CD4-positive, alpha-beta T cell (primary cell): ENCODE results near the gene NXNL2. TPM values are rescaled to one million over a fixed set of nuclear protein-coding genes. Genes with fewer than 3 reads are reported as not detected.

Source experiments
- ATAC-seq: fragments of 200-7000 bp; cut with Tn5 transposase; one replicate; pipeline ENCODE4 v1.10.0; 2022; ENCODE audit warnings: mild to moderate bottlenecking; ENCODE audit not compliant: poor library complexity
- CTCF ChIA-PET: fragments of 350-600 bp; sonication (Branson Sonifier 250); formaldehyde crosslinking; loops from one replicate; lab custom pipeline; 2021; ENCODE audit warnings: antibody characterized with exemption, inconsistent platforms; lab: Charles Lee
- POLR2A ChIA-PET: fragments of 350-600 bp; sonication (Branson Sonifier 250); formaldehyde crosslinking; loops from one replicate; lab custom pipeline; 2021; ENCODE audit warnings: antibody characterized with exemption, inconsistent platforms; lab: Charles Lee
- DNase-seq, 14 experiments: peaks; one replicate each; pipeline ENCODE4 v3.0.0-alpha.2; 2013 to 2020; ENCODE audit warnings: mixed read lengths in 2 of 14
- H3K27ac ChIP-seq, 2 donors: one replicate each; pipeline versions ENCODE4 v1.5.1 to v1.7.0; 2013; ENCODE audit warnings: low read length in 2 of 2, low read depth in 1 of 2, mild to moderate bottlenecking in 1 of 2
- H3K27me3 ChIP-seq, 2 experiments: 1 replicate in 1 of 2; 2 replicates in 1 of 2; pipeline versions ENCODE4 v1.6.1 to v1.7.0; 2013; ENCODE audit warnings: low read length in 2 of 2, control low read depth in 1 of 2, mild to moderate bottlenecking in 1 of 2, moderate library complexity in 1 of 2; ENCODE audit not compliant: insufficient read depth in 2 of 2, control insufficient read depth in 1 of 2
- H3K36me3 ChIP-seq: one replicate; pipeline ENCODE4 v1.6.1; 2013; ENCODE audit warnings: low read length, control low read depth; ENCODE audit not compliant: insufficient read depth
- H3K4me1 ChIP-seq: one replicate; pipeline ENCODE4 v1.6.1; 2013; ENCODE audit warnings: low read length, control low read depth; ENCODE audit not compliant: insufficient read depth
- H3K4me3 ChIP-seq: one replicate; pipeline ENCODE4 v1.5.1; 2013; ENCODE audit warnings: mild to moderate bottlenecking, low read length, moderate library complexity
- H3K9me3 ChIP-seq, 2 experiments: 1 replicate in 1 of 2; 2 replicates in 1 of 2; pipeline versions ENCODE4 v1.6.1 to v1.7.0; 2013; ENCODE audit warnings: low read length in 2 of 2, mild to moderate bottlenecking in 2 of 2, control low read depth in 1 of 2, moderate library complexity in 1 of 2; ENCODE audit not compliant: control insufficient read depth in 1 of 2, insufficient read depth in 1 of 2
- H3K27ac Mint-ChIP-seq: one replicate; pipeline ENCODE4 v1.8.0; 2020; ENCODE audit warnings: mixed read lengths
- H3K27me3 Mint-ChIP-seq: one replicate; pipeline ENCODE4 v1.8.0; 2021; ENCODE audit warnings: mixed read lengths
- H3K36me3 Mint-ChIP-seq: one replicate; pipeline ENCODE4 v1.8.0; 2021; ENCODE audit warnings: low read depth, mixed read lengths
- H3K4me1 Mint-ChIP-seq: one replicate; pipeline ENCODE4 v1.8.0; 2021; ENCODE audit warnings: low read depth, mixed read lengths
- H3K4me3 Mint-ChIP-seq: one replicate; pipeline ENCODE4 v1.8.0; 2020; ENCODE audit warnings: mild to moderate bottlenecking, mixed read lengths
- H3K9me3 Mint-ChIP-seq: one replicate; pipeline ENCODE4 v1.8.0; 2020; ENCODE audit warnings: mixed read lengths
- intact Hi-C, 2 experiments: fragments of 100-400 bp; cut with DNase I in 1 of 2; cut with micrococcal nuclease in 1 of 2; formaldehyde crosslinking; loops; one replicate each; pipeline versions ENCODE4 v1.15.1 to v1.9.0; 2023 to 2025; cut with DNase I, micrococcal nuclease
- total RNA-seq, 174 experiments: library from RNA in 2 of 174; stranded (reverse) in 2 of 174; gene quantifications; one replicate each; pipeline ENCODE4 v1.2.3 and lab custom pipeline; 2021 to 2026
- TF ChIP-seq, protein P1 (sequence below): fragments of 200-600 bp; IDR thresholded peaks from one replicate; pipeline ENCODE4 v1.8.0; 2022; ENCODE audit warnings: antibody characterized with exemption, mild to moderate bottlenecking

NXNL2 gene
- total RNA-seq, 2 experiments from 2014 or later: not detected

- Histone ChIP-seq H3K36me3 (no peaks in the 10 kb centered on the region), H3K9me3 (no peaks in the 10 kb centered on the region), H3K4me1 (no peaks in the 10 kb centered on the region), H3K27me3 (peaks cover 0 to 2% of the 10 kb centered on the region in 2 experiments), H3K27ac (no peak overlapping the region), H3K4me3 (no peak overlapping the region)
- intact Hi-C loops: no loop called here
- CTCF ChIA-PET: no interaction called here
- no peaks in the 10 kb centered on the region for H3K4me1 Mint-ChIP-seq
- H3K27ac Mint-ChIP-seq: no peak overlapping the region
- TF ChIP-seq, protein P1, sequence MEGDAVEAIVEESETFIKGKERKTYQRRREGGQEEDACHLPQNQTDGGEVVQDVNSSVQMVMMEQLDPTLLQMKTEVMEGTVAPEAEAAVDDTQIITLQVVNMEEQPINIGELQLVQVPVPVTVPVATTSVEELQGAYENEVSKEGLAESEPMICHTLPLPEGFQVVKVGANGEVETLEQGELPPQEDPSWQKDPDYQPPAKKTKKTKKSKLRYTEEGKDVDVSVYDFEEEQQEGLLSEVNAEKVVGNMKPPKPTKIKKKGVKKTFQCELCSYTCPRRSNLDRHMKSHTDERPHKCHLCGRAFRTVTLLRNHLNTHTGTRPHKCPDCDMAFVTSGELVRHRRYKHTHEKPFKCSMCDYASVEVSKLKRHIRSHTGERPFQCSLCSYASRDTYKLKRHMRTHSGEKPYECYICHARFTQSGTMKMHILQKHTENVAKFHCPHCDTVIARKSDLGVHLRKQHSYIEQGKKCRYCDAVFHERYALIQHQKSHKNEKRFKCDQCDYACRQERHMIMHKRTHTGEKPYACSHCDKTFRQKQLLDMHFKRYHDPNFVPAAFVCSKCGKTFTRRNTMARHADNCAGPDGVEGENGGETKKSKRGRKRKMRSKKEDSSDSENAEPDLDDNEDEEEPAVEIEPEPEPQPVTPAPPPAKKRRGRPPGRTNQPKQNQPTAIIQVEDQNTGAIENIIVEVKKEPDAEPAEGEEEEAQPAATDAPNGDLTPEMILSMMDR: no peak
- no peaks in the 10 kb centered on the region for H3K9me3 Mint-ChIP-seq
- no peak for ATAC-seq
- POLR2A ChIA-PET: no interaction called here
- H3K27me3 Mint-ChIP-seq: peaks cover 19% of the 10 kb centered on the region
- H3K36me3 Mint-ChIP-seq: no peaks in the 10 kb centered on the region
- no peak overlapping the region for H3K4me3 Mint-ChIP-seq
- no peak for DNase-seq
These were observed 37.7 kb downstream of the NXNL2 start for GRCh38 chr9:88572684-88573083.

DNA sequence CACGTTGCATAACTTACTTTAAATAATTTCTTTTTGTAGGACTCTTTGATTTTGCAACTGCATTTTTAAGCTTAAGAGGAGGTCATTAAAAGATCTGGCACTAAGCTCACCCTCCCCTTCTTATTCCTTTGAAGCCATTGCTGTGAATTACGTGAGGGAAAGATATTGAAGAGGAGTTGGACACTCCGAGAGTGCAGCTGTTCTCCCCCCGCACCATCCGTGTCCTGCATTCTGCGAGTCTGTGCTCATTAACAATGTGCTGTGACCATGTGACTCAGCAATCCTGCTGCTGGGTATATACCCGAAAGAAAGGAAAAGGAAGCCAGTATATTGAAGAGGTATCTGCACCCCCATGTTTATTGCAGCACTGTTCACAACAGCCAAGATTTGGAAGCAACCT, 40.0 kb downstream of the NXNL2 start:
- Histone ChIP-seq H3K36me3 (no peaks in the 10 kb centered on the region), H3K9me3 (no peaks in the 10 kb centered on the region), H3K27ac (no peak overlapping the region), H3K27me3 (peaks cover 0 to 4% of the 10 kb centered on the region in 2 experiments), H3K4me1 (peaks cover 9% of the 10 kb centered on the region), H3K4me3 (no peak overlapping the region)
- CTCF ChIA-PET: no interaction called here
- H3K4me1 Mint-ChIP-seq: no peaks in the 10 kb centered on the region
- intact Hi-C loops: loop anchor here (5.0 kb wide), 3 partner anchors 468 to 1238 kb away; no protein-coding TSS in a partner anchor
- no peak overlapping the region for H3K27ac Mint-ChIP-seq
- TF ChIP-seq, protein P1: no peak
- H3K36me3 Mint-ChIP-seq: no peaks in the 10 kb centered on the region
- H3K9me3 Mint-ChIP-seq: no peaks in the 10 kb centered on the region
- no peak overlapping the region for H3K4me3 Mint-ChIP-seq
- POLR2A ChIA-PET: no interaction called here
- H3K27me3 Mint-ChIP-seq: peaks cover 19% of the 10 kb centered on the region
- DNase-seq (no peak), ATAC-seq (no peak)

DNA sequence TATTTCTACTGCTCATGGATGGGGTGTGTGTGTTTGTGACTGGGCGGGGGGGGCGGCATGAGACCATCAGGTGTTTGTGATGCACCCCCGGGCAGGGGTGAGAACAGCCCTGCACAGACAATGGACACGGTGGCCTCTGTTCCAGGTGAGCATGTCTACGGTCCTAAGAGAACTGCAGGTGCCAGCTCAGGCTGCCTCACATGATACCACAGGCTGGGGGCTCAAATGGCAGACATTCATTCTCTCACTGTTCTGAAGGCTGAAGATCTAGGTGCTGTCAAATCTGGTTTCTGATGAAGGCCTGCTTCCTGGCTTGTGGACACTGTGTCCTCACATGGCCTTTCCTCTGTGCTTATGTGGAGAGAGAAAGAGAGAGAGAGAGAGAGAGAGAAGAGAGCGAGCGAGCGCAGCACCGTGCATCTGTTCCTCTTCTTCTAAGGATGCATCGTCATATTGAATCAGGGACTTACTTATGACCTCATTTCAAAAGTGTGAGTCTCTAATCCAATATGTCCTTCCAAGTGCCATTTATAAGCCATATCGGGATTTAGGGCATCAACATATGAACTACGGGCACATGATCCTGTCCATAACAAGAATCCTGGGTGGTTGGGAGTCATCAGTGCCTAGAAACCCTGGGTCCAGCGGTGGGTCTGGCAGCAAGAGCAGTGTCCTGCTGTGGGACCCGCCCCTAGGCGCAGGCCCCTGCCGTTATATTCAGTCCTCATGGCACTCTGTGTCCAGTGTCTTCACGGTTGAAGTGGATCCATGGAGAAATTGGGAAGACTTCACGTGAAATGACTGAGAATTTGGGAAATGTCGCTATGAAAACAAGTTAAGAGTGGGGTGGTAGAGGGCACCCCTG, 42.5 kb downstream of the NXNL2 start:
- no peak overlapping the region for H3K4me3 ChIP-seq
- no peak overlapping the region for H3K4me3 Mint-ChIP-seq
- H3K9me3 ChIP-seq: no peaks in the 10 kb centered on the region
- POLR2A ChIA-PET: no interaction called here
- H3K36me3 Mint-ChIP-seq: no peaks in the 10 kb centered on the region
- DNase-seq (no peak), ATAC-seq (no peak)
- TF ChIP-seq, protein P1: no peak
- H3K27me3 ChIP-seq: peaks cover 0 to 4% of the 10 kb centered on the region in 2 experiments
- intact Hi-C loops: loop anchor here (1.0 to 5.0 kb wide), 6 partner anchors 403 to 1240 kb away; no protein-coding TSS in a partner anchor
- H3K27ac Mint-ChIP-seq: no peak overlapping the region
- no peak overlapping the region for H3K27ac ChIP-seq
- H3K4me1 Mint-ChIP-seq: no peaks in the 10 kb centered on the region
- H3K27me3 Mint-ChIP-seq: peaks cover 13% of the 10 kb centered on the region
- peaks cover 9% of the 10 kb centered on the region for H3K4me1 ChIP-seq
- CTCF ChIA-PET: no interaction called here
- no peaks in the 10 kb centered on the region for H3K36me3 ChIP-seq
- H3K9me3 Mint-ChIP-seq: no peaks in the 10 kb centered on the region
